PC-9 (cell line): ENCODE measurements around the gene DNAJC11. TPM values are rescaled to one million over a fixed set of nuclear protein-coding genes. Genes with fewer than 3 reads are reported as not detected.

Experiments
- BruUV-seq: library from RNA; stranded (reverse); fragments of 400-500 nt; replicated peaks from 2 replicates; lab custom pipeline; 2021; lab: Mats Ljungman, UMichigan
- CTCF ChIA-PET: fragments of 300-600 bp; sonication (Branson Sonifier 250); formaldehyde crosslinking; loops from one replicate; lab custom pipeline; 2022; ENCODE audit warnings: antibody characterized with exemption; lab: Charles Lee
- POLR2A ChIA-PET: fragments of 300-600 bp; sonication (Branson Sonifier 250); formaldehyde crosslinking; loops from one replicate; lab custom pipeline; 2022; ENCODE audit warnings: antibody characterized with exemption; ENCODE audit not compliant: unreplicated experiment; lab: Charles Lee
- DNase-seq, 2 experiments: peaks; one replicate each; pipeline versions ENCODE4 v3.0.0 to v3.0.0-alpha.2; 2015 to 2022; ENCODE audit warnings: mixed read lengths in 1 of 2
- H2AFZ ChIP-seq: fragments of 200-600 bp; sonication (generic); 2 replicates; pipeline ENCODE4 v1.8.1; 2017; ENCODE audit warnings: antibody characterized with exemption
- H3F3A ChIP-seq: fragments of 200-600 bp; sonication (generic); 2 replicates; pipeline ENCODE4 v1.8.1; 2017; ENCODE audit warnings: antibody characterized with exemption, mild to moderate bottlenecking, low read depth; ENCODE audit not compliant: insufficient read depth
- H3K27ac ChIP-seq: fragments of 200-600 bp; sonication (generic); 2 replicates; pipeline ENCODE4 v1.6.1; 2016; ENCODE audit warnings: mixed run types
- H3K27me3 ChIP-seq: fragments of 200-600 bp; sonication (generic); 2 replicates; pipeline ENCODE4 v1.6.1; 2016; ENCODE audit warnings: low read depth, mixed run types; ENCODE audit not compliant: insufficient read depth
- H3K36me3 ChIP-seq: fragments of 200-600 bp; sonication (generic); 2 replicates; pipeline ENCODE4 v1.6.1; 2016; ENCODE audit warnings: low read depth, mixed run types
- H3K4me1 ChIP-seq: fragments of 200-600 bp; sonication (generic); replicated peaks from 2 replicates; pipeline ENCODE4 v1.6.1; 2016; ENCODE audit warnings: mixed run types; ENCODE audit not compliant: insufficient read depth
- H3K4me2 ChIP-seq: fragments of 200-600 bp; sonication (generic); 2 replicates; pipeline ENCODE4 v1.6.1; 2017; ENCODE audit warnings: mixed run types
- H3K4me3 ChIP-seq: fragments of 200-600 bp; sonication (generic); 2 replicates; pipeline ENCODE4 v1.6.1; 2016; ENCODE audit warnings: mixed run types
- H3K79me2 ChIP-seq: fragments of 200-600 bp; sonication (generic); 2 replicates; pipeline ENCODE4 v1.6.1; 2017; ENCODE audit warnings: low read depth, mixed run types
- H3K9me2 ChIP-seq: fragments of 200-600 bp; sonication (generic); 2 replicates; pipeline ENCODE4 v1.8.1; 2017; ENCODE audit warnings: mild to moderate bottlenecking; ENCODE audit not compliant: insufficient read depth
- H3K9me3 ChIP-seq: fragments of 200-600 bp; sonication (generic); 2 replicates; pipeline ENCODE4 v1.8.1; 2016; ENCODE audit warnings: low read depth; ENCODE audit not compliant: insufficient read depth
- H4K20me1 ChIP-seq: fragments of 200-600 bp; sonication (generic); 2 replicates; pipeline ENCODE4 v1.8.1; 2017; ENCODE audit not compliant: insufficient read depth
- EZH2 ChIP-seq: fragments of 200-600 bp; sonication (generic); IDR thresholded peaks from 2 replicates; pipeline ENCODE4 v1.8.0; 2017; ENCODE audit warnings: antibody characterized with exemption, low read depth
- intact Hi-C: fragments of 100-400 bp; cut with micrococcal nuclease; formaldehyde crosslinking; loops from one replicate; pipeline ENCODE4 v1.10.0; 2022; ENCODE audit not compliant: unreplicated experiment
- total RNA-seq: library from RNA; stranded (reverse); gene quantifications from 2 replicates; pipeline ENCODE4 v1.2.3, GENCODE V29; 2021
- TF ChIP-seq, protein P1 (sequence below): fragments of 200-600 bp; sonication (generic); conservative IDR thresholded peaks from 2 replicates; pipeline ENCODE4 v1.6.1; 2017; ENCODE audit warnings: mixed run types, antibody characterized with exemption, mild to moderate bottlenecking, moderate library complexity

The DNAJC11 gene
- total RNA-seq, 1 experiment from 2014 or later, result 52.8 TPM

GRCh38 chr1:6585841-6586240, 115.8 kb downstream of the DNAJC11 start:
- Histone ChIP-seq H3K79me2 (peaks cover 4% of the 10 kb centered on the region; the same call in 1 of the 2 replicates), H2AFZ (no peak overlapping the region), H4K20me1 (no peaks in the 10 kb centered on the region), H3K27me3 (no peaks in the 10 kb centered on the region), H3K27ac (no peak overlapping the region), H3K9me3 (no peaks in the 10 kb centered on the region), H3K36me3 (no peaks in the 10 kb centered on the region), H3K4me1 (peaks cover 5% of the 10 kb centered on the region), H3K4me2 (no peak overlapping the region), H3F3A (no peaks in the 10 kb centered on the region), H3K9me2 (no peaks in the 10 kb centered on the region), H3K4me3 (no peak overlapping the region)
- no peak for DNase-seq
- ChIA-PET CTCF (no interaction called here), POLR2A (no interaction called here)
- BruUV-seq, result no TSS peak
- intact Hi-C loops, result no loop called here
- TF ChIP-seq, protein P1, sequence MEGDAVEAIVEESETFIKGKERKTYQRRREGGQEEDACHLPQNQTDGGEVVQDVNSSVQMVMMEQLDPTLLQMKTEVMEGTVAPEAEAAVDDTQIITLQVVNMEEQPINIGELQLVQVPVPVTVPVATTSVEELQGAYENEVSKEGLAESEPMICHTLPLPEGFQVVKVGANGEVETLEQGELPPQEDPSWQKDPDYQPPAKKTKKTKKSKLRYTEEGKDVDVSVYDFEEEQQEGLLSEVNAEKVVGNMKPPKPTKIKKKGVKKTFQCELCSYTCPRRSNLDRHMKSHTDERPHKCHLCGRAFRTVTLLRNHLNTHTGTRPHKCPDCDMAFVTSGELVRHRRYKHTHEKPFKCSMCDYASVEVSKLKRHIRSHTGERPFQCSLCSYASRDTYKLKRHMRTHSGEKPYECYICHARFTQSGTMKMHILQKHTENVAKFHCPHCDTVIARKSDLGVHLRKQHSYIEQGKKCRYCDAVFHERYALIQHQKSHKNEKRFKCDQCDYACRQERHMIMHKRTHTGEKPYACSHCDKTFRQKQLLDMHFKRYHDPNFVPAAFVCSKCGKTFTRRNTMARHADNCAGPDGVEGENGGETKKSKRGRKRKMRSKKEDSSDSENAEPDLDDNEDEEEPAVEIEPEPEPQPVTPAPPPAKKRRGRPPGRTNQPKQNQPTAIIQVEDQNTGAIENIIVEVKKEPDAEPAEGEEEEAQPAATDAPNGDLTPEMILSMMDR, result no peak
- TF ChIP-seq EZH2, result no peak

DNA sequence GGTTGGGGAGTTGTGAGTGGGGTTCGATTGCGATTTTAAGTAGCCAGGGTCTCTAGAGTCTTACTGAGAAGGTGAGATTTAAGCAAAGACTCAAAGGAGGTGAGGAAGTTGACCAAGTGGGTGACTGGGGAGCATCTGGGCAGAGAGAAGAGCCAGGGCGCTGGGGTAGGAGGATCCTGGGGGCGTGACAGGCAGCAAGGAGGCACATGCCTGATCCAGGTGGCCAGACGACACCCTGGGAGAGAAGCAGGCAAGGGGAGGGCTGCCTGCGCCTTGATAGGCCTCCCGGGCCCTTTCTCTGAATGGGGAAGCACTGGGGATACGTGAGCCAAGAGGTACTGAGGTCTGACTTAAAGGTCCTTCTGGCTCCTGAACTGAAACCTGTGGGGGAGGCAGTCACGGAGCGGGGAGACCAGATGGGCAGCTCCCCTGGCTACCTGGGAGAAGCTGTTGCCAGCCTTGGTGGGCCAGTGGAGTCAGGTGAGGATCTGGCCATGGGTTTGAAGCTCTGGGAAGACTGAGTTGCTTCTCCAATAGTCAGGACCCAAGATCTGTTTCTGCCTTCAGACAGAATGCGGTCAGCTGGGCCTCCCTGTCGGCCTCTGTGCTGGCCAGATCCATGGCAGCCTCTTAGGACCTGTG, 116.4 kb downstream of the DNAJC11 start:
- Histone ChIP-seq H3K27ac (no peak overlapping the region), H3K36me3 (no peaks in the 10 kb centered on the region), H3K4me1 (peaks cover 8% of the 10 kb centered on the region), H3K4me2 (no peak overlapping the region), H3K79me2 (peaks cover 10% of the 10 kb centered on the region), H3K9me2 (no peaks in the 10 kb centered on the region), H3K4me3 (no peak overlapping the region), H4K20me1 (no peaks in the 10 kb centered on the region), H3K9me3 (no peaks in the 10 kb centered on the region), H3K27me3 (no peaks in the 10 kb centered on the region), H2AFZ (no peak overlapping the region), H3F3A (no peaks in the 10 kb centered on the region)
- CTCF ChIA-PET, result no interaction called here
- POLR2A ChIA-PET, result no interaction called here
- BruUV-seq, result no TSS peak
- no peak for DNase-seq
- no peak for TF ChIP-seq EZH2
- TF ChIP-seq, protein P1, result no peak
- intact Hi-C loops, result no loop called here

Other genes starting within 250 kb of the DNAJC11 start
- 12.3 and 21.1 TPM in 2 replicates for gene TNFRSF25, start 235.6 kb downstream of the DNAJC11 start, total RNA-seq
- 11.3 and 12.6 TPM in 2 replicates for gene PLEKHG5, start 210.1 kb downstream of the DNAJC11 start, total RNA-seq
- 17.6 and 28.4 TPM in 2 replicates for gene NOL9, start 147.3 kb downstream of the DNAJC11 start, total RNA-seq
- gene TAS1R1, start 146.5 kb downstream of the DNAJC11 start, total RNA-seq, result not detected in 2 replicates
- gene ZBTB48, start 121.8 kb downstream of the DNAJC11 start, total RNA-seq, result 17.2 and 25.5 TPM in 2 replicates
- gene KLHL21, start 98.9 kb downstream of the DNAJC11 start, total RNA-seq, result 20.6 and 24.4 TPM in 2 replicates
- gene PHF13, start 88.1 kb downstream of the DNAJC11 start, total RNA-seq, result 18.2 and 20.9 TPM in 2 replicates
- gene THAP3, start 76.9 kb downstream of the DNAJC11 start, total RNA-seq, result 14.6 and 18.7 TPM in 2 replicates
- gene CAMTA1, start 83.6 kb upstream of the DNAJC11 start, total RNA-seq, result 72.3 and 75.3 TPM in 2 replicates